PC-9 (cell line): ENCODE data around the gene SH3GL2.

Experiments used
- CTCF ChIP-seq: fragments of 200-600 bp; sonication (generic); conservative IDR thresholded peaks from 2 replicates; pipeline ENCODE4 v1.6.1; 2017; ENCODE audit warnings: mixed run types, antibody characterized with exemption, mild to moderate bottlenecking, moderate library complexity
- EZH2 ChIP-seq: fragments of 200-600 bp; sonication (generic); IDR thresholded peaks from 2 replicates; pipeline ENCODE4 v1.8.0; 2017; ENCODE audit warnings: antibody characterized with exemption, low read depth

- TF ChIP-seq CTCF, result no peak
- no peak for TF ChIP-seq EZH2
These were observed 203.7 kb downstream of the SH3GL2 start for GRCh38 chr9:17782430-17783149.
